ENCODE data around the gene DCAF4.

- TF ChIP-seq, protein P1, sequence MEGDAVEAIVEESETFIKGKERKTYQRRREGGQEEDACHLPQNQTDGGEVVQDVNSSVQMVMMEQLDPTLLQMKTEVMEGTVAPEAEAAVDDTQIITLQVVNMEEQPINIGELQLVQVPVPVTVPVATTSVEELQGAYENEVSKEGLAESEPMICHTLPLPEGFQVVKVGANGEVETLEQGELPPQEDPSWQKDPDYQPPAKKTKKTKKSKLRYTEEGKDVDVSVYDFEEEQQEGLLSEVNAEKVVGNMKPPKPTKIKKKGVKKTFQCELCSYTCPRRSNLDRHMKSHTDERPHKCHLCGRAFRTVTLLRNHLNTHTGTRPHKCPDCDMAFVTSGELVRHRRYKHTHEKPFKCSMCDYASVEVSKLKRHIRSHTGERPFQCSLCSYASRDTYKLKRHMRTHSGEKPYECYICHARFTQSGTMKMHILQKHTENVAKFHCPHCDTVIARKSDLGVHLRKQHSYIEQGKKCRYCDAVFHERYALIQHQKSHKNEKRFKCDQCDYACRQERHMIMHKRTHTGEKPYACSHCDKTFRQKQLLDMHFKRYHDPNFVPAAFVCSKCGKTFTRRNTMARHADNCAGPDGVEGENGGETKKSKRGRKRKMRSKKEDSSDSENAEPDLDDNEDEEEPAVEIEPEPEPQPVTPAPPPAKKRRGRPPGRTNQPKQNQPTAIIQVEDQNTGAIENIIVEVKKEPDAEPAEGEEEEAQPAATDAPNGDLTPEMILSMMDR (IDR thresholded peaks at IDR 0.05; ENCODE audit: poor library complexity, severe bottlenecking) = no peak
- no peak for TF ChIP-seq POLR2AphosphoS5 (IDR thresholded peaks at IDR 0.05)
- no peak for TF ChIP-seq RAD21 (conservative IDR thresholded peaks at IDR 0.05)
- no peak for TF ChIP-seq SMC3 (conservative IDR thresholded peaks at IDR 0.05; ENCODE audit: poor library complexity)
- no peak for TF ChIP-seq EP300 (conservative IDR thresholded peaks at IDR 0.05; ENCODE audit: poor library complexity, severe bottlenecking)
Measured at GRCh38 chr14:72928872-72929271, 2.6 kb downstream of the DCAF4 start.

Measured in neural cell (in vitro differentiated cells).